HG02759 (cell line): ENCODE measurements around the gene UBAC2.
A peak's percentile ranks its signal among the peaks of the same experiment; 100 is the strongest.
"Not testable (repeated sequence)": the region's sequence is repeated elsewhere in the genome, so short reads cannot be mapped to it uniquely, and the experiment has no call there.

Experiments
- ATAC-seq: cut with Tn5 transposase; IDR thresholded peaks from one replicate; pipeline ENCODE4 v1.9.1; 2021; ENCODE audit warnings: mild to moderate bottlenecking, moderate library complexity; ENCODE audit not compliant: unreplicated experiment

The UBAC2 gene

GRCh38 chr13:99211421-99212035 is 10.9 kb downstream of the UBAC2 start:
- ATAC-seq, result no peak

GRCh38 chr13:99214232-99214631 is 13.6 kb downstream of the UBAC2 start:
- ATAC-seq, result peak; percentile 76

GRCh38 chr13:99214731-99215130 is 14.1 kb downstream of the UBAC2 start:
- ATAC-seq, result no peak

GRCh38 chr13:99215184-99215830 is 14.7 kb downstream of the UBAC2 start:
- no peak for ATAC-seq

- no peak for ATAC-seq
These were observed 16.9 kb downstream of the UBAC2 start for GRCh38 chr13:99217461-99218110.

GRCh38 chr13:99218126-99218525 is 17.5 kb downstream of the UBAC2 start:
- ATAC-seq, result no peak

GRCh38 chr13:99218545-99218944 is 17.9 kb downstream of the UBAC2 start:
- no peak for ATAC-seq

GRCh38 chr13:99218969-99219368 is 18.3 kb downstream of the UBAC2 start:
- peak; percentile 45 for ATAC-seq

GRCh38 chr13:99220199-99220935 is 19.7 kb downstream of the UBAC2 start:
- no peak for ATAC-seq

GRCh38 chr13:99221567-99222239 is 21.0 kb downstream of the UBAC2 start:
- ATAC-seq, result no peak

- ATAC-seq, result no peak
These were observed 22.9 kb downstream of the UBAC2 start for GRCh38 chr13:99223587-99223986.

GRCh38 chr13:99224021-99224420 is 23.4 kb downstream of the UBAC2 start:
- no peak for ATAC-seq

GRCh38 chr13:99225078-99225477 is 24.4 kb downstream of the UBAC2 start:
- ATAC-seq, result no peak

- no peak for ATAC-seq
These were observed 25.9 kb downstream of the UBAC2 start for GRCh38 chr13:99226513-99226912.

GRCh38 chr13:99227331-99227900 is 26.8 kb downstream of the UBAC2 start:
- ATAC-seq, result no peak

- ATAC-seq, result no peak
These were observed 27.4 kb downstream of the UBAC2 start for GRCh38 chr13:99227909-99228688.

- peak; percentile 90 for ATAC-seq
These were observed 28.4 kb downstream of the UBAC2 start for GRCh38 chr13:99228737-99229691.

GRCh38 chr13:99230588-99230987 is 29.9 kb downstream of the UBAC2 start:
- not testable (repeated sequence) for ATAC-seq

GRCh38 chr13:99230991-99231390 is 30.3 kb downstream of the UBAC2 start:
- no peak for ATAC-seq
